ENCODE data around the gene GBGT1.
"Not testable (repeated sequence)": the region's sequence is repeated elsewhere in the genome, so short reads cannot be mapped to it uniquely, and the experiment has no call there.

The GBGT1 gene

DNA sequence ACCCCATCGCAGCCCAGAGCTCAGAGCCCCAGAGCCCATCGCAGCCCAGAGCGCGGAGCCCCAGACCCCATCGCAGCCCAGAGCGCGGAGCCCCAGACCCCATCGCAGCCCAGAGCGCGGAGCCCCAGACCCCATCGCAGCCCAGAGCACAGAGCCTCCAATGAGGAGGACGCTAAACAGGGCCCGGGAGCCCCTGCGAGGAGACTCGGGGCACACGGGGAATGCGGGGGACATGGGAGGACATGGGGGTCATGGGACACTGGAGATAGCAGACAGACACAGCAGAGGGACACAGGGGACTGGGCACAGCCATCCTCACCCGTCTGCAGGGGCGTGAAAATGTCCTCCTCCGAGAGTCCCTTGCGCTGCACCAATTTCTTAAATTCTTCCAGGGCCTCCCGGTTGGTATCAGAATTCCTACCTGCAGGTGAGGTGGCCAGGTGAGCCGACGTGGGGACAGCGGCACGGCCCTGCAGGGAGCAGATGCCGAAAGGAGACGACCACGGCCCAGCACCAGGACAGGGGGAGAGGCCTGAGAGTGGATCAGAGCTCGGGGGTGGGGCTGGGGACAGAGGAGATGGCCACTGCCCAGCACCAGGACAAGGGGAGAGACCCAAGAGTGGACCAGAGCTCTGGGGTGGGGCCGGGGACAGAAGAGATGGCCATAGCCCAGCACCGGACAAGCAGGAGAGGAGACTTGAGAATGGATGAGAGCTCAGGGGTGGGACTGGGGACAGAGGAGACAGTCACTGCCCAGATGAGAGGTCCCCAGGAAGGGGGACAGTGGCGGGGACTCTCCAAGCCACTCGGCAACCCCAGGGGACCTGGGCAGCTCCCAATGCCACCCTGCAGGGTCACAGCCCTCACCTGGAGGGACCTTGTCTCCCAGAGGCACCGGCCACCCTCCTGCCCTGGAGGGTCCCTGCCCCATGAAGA is 42.5 kb upstream of the GBGT1 start:
- Histone ChIP-seq H3K4me2 (ENCODE audit: low read depth, low read length, poor library complexity, severe bottlenecking) (no peak overlapping the region), H2AFZ (ENCODE audit: low read depth, low read length, severe bottlenecking) (no peak overlapping the region), H3K27me3 (ENCODE audit: low read length) (no peaks in the 10 kb centered on the region), H3K36me3 (ENCODE audit: low read length) (no peaks in the 10 kb centered on the region), H3K4me3 (ENCODE audit: insufficient read depth, low read length, poor library complexity, severe bottlenecking) (no peak overlapping the region), H4K20me1 (ENCODE audit: low read depth, low read length) (no peaks in the 10 kb centered on the region), H3K27ac (ENCODE audit: low read depth, low read length) (no peak overlapping the region), H3F3A (ENCODE audit: insufficient read depth) (no peaks in the 10 kb centered on the region), H3K9me3 (ENCODE audit: insufficient read depth, low read length) (no peaks in the 10 kb centered on the region), H3K79me2 (ENCODE audit: insufficient read depth, low read length) (no peaks in the 10 kb centered on the region), H3K9ac (ENCODE audit: low read length) (no peak overlapping the region), H3K9me2 (replicated peaks; ENCODE audit: insufficient read depth, low read length) (no peaks in the 10 kb centered on the region)
- TF ChIP-seq EZH2phosphoT487 (conservative IDR thresholded peaks at IDR 0.05; ENCODE audit: low read length) = no peak
- TF ChIP-seq, protein P1, sequence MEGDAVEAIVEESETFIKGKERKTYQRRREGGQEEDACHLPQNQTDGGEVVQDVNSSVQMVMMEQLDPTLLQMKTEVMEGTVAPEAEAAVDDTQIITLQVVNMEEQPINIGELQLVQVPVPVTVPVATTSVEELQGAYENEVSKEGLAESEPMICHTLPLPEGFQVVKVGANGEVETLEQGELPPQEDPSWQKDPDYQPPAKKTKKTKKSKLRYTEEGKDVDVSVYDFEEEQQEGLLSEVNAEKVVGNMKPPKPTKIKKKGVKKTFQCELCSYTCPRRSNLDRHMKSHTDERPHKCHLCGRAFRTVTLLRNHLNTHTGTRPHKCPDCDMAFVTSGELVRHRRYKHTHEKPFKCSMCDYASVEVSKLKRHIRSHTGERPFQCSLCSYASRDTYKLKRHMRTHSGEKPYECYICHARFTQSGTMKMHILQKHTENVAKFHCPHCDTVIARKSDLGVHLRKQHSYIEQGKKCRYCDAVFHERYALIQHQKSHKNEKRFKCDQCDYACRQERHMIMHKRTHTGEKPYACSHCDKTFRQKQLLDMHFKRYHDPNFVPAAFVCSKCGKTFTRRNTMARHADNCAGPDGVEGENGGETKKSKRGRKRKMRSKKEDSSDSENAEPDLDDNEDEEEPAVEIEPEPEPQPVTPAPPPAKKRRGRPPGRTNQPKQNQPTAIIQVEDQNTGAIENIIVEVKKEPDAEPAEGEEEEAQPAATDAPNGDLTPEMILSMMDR (IDR thresholded peaks at IDR 0.05; ENCODE audit: insufficient read depth, low read length, poor library complexity, severe bottlenecking) = no peak

DNA sequence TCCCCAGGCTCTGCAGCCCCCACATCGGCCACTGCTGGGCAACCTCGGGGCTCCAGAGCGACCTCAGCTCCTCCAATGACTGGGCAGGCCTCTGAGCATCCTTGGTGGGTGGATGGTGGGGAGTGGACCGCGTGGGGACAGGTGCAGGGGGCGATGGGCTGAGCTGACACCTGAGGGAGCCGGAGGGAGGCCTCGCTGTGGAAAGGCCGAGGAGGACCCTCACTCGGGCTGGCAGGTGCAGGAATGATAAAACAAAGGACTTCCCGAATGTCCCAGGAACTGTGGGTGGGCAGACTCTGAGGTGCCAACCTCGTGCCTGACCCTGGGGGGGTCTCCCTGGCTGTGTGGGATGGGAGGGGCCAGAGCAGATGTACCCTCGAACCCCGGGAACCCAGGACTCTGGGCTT is 41.8 kb upstream of the GBGT1 start:
- H2AFZ ChIP-seq (ENCODE audit: low read depth, low read length, severe bottlenecking); H3K27me3 ChIP-seq (ENCODE audit: low read length): not testable (repeated sequence)

GRCh38 chr9:133204993-133205336 is 41.3 kb upstream of the GBGT1 start:
- TF ChIP-seq, protein P1 (IDR thresholded peaks at IDR 0.05; ENCODE audit: insufficient read depth, low read length, poor library complexity, severe bottlenecking) = no peak
- TF ChIP-seq EZH2phosphoT487 (conservative IDR thresholded peaks at IDR 0.05; ENCODE audit: low read length) = no peak
- Histone ChIP-seq H3K9me3 (ENCODE audit: insufficient read depth, low read length) (no peaks in the 10 kb centered on the region), H3K27ac (ENCODE audit: low read depth, low read length) (no peak overlapping the region), H3K9me2 (replicated peaks; ENCODE audit: insufficient read depth, low read length) (no peaks in the 10 kb centered on the region), H2AFZ (ENCODE audit: low read depth, low read length, severe bottlenecking) (no peak overlapping the region), H4K20me1 (ENCODE audit: low read depth, low read length) (no peaks in the 10 kb centered on the region), H3K36me3 (ENCODE audit: low read length) (no peaks in the 10 kb centered on the region), H3K4me3 (ENCODE audit: insufficient read depth, low read length, poor library complexity, severe bottlenecking) (no peak overlapping the region), H3K9ac (ENCODE audit: low read length) (no peak overlapping the region), H3K27me3 (ENCODE audit: low read length) (no peaks in the 10 kb centered on the region), H3K4me2 (ENCODE audit: low read depth, low read length, poor library complexity, severe bottlenecking) (no peak overlapping the region), H3K79me2 (ENCODE audit: insufficient read depth, low read length) (no peaks in the 10 kb centered on the region), H3F3A (ENCODE audit: insufficient read depth) (no peaks in the 10 kb centered on the region)

More for the DNA sequence above, 41.8 kb upstream of the GBGT1 start:
- not testable (repeated sequence) for H3K4me2 ChIP-seq (ENCODE audit: low read depth, low read length, poor library complexity, severe bottlenecking); H3F3A ChIP-seq (ENCODE audit: insufficient read depth); H3K9me3 ChIP-seq (ENCODE audit: insufficient read depth, low read length); H3K4me3 ChIP-seq (ENCODE audit: insufficient read depth, low read length, poor library complexity, severe bottlenecking); H4K20me1 ChIP-seq (ENCODE audit: low read depth, low read length); H3K27ac ChIP-seq (ENCODE audit: low read depth, low read length); H3K79me2 ChIP-seq (ENCODE audit: insufficient read depth, low read length); H3K9ac ChIP-seq (ENCODE audit: low read length); H3K9me2 ChIP-seq (replicated peaks; ENCODE audit: insufficient read depth, low read length); H3K36me3 ChIP-seq (ENCODE audit: low read length)

- Histone ChIP-seq H3K36me3 (ENCODE audit: low read length) (no peaks in the 10 kb centered on the region), H2AFZ (ENCODE audit: low read depth, low read length, severe bottlenecking) (no peak overlapping the region), H3F3A (ENCODE audit: insufficient read depth) (no peaks in the 10 kb centered on the region), H3K9me3 (ENCODE audit: insufficient read depth, low read length) (no peaks in the 10 kb centered on the region), H3K79me2 (ENCODE audit: insufficient read depth, low read length) (no peaks in the 10 kb centered on the region), H3K27me3 (ENCODE audit: low read length) (no peaks in the 10 kb centered on the region), H4K20me1 (ENCODE audit: low read depth, low read length) (no peaks in the 10 kb centered on the region), H3K4me2 (ENCODE audit: low read depth, low read length, poor library complexity, severe bottlenecking) (no peak overlapping the region), H3K27ac (ENCODE audit: low read depth, low read length) (no peak overlapping the region), H3K4me3 (ENCODE audit: insufficient read depth, low read length, poor library complexity, severe bottlenecking) (no peak overlapping the region), H3K9ac (ENCODE audit: low read length) (no peak overlapping the region), H3K9me2 (replicated peaks; ENCODE audit: insufficient read depth, low read length) (no peaks in the 10 kb centered on the region)
- TF ChIP-seq, protein P1 (IDR thresholded peaks at IDR 0.05; ENCODE audit: insufficient read depth, low read length, poor library complexity, severe bottlenecking) = no peak
- no peak for TF ChIP-seq EZH2phosphoT487 (conservative IDR thresholded peaks at IDR 0.05; ENCODE audit: low read length)
Measured at GRCh38 chr9:133204335-133204992, 40.8 kb upstream of the GBGT1 start.

Data from SU-DHL-6 (cell line).